ENCODE results near the gene RPL19.

The RPL19 gene

GRCh38 chr17:39169101-39169500 is 31.0 kb upstream of the RPL19 start:
- no peak for TF ChIP-seq CTCF (IDR thresholded peaks at IDR 0.05)

GRCh38 chr17:39169518-39169917 is 30.6 kb upstream of the RPL19 start:
- no peak for TF ChIP-seq CTCF (IDR thresholded peaks at IDR 0.05)

GRCh38 chr17:39170109-39170508 is 30.0 kb upstream of the RPL19 start:
- no peak for TF ChIP-seq CTCF (IDR thresholded peaks at IDR 0.05)

GRCh38 chr17:39170558-39170957 is 29.5 kb upstream of the RPL19 start:
- no peak for TF ChIP-seq CTCF (IDR thresholded peaks at IDR 0.05)

GRCh38 chr17:39171933-39172332 is 28.1 kb upstream of the RPL19 start:
- TF ChIP-seq CTCF (IDR thresholded peaks at IDR 0.05), result no peak

GRCh38 chr17:39173080-39173479 is 27.0 kb upstream of the RPL19 start:
- TF ChIP-seq CTCF (IDR thresholded peaks at IDR 0.05), result no peak

- TF ChIP-seq CTCF (IDR thresholded peaks at IDR 0.05), result no peak
Measured at GRCh38 chr17:39173526-39174274, 26.4 kb upstream of the RPL19 start.

Measured in LNCAP (cell line).